Measurements from ENCODE around the gene TSNAXIP1. TPM values are rescaled to one million over a fixed set of nuclear protein-coding genes. Genes with fewer than 3 reads are reported as not detected.

The TSNAXIP1 gene
- total and polyA plus RNA-seq, 4 experiments from 2014 or later = 0.44 to 0.64 TPM; not detected in 2

- peaks cover 34 to 58% (median 46%) of the 10 kb centered on the region in 4 donors for H3K4me1 Mint-ChIP-seq
- no peaks in the 10 kb centered on the region for H3K27me3 ChIP-seq (ENCODE audit: insufficient read depth, low read length)
- no peaks in the 10 kb centered on the region for H3K9me3 ChIP-seq (ENCODE audit: control insufficient read depth in 1 of 2, low read length in 2 of 2)
- peak; percentile 95 to 98 (median 96) for DNase-seq
- H3K4me3 ChIP-seq (ENCODE audit: low read length in 2 of 2) = peak within 1 kb of the TSS; percentile 86 to 90
- ChIA-PET CTCF (ENCODE audit: partially characterized antibody) (interaction anchor here (1.1 to 3.3 kb wide), 7 partner anchors 9 to 366 kb away, joined by 3 to 14 read pairs (median 5); partner anchors contain the start of genes ATP6V0D1 and NRN1L), POLR2A (ENCODE audit: partially characterized antibody) (interaction anchor here (0.7 to 5.2 kb wide), 23 partner anchors 9 to 437 kb away, joined by 3 to 60 read pairs (median 4); partner anchors contain the start of genes ACD, DDX28, DUS2 and EDC4)
- H3K36me3 ChIP-seq (ENCODE audit: insufficient read depth, low read length) = no peaks in the 10 kb centered on the region
- intact Hi-C loops (cut with micrococcal nuclease) = loop anchor here (1.0 kb wide), 6 partner anchors 13 to 238 kb away; partner anchors contain the start of genes ACD, PARD6A, PSKH1 and RANBP10
- H3K4me3 Mint-ChIP-seq = peak within 1 kb of the TSS; percentile 87 to 94 (median 89)
- peaks cover 48% of the 10 kb centered on the region for H3K4me1 ChIP-seq (ENCODE audit: insufficient read depth, low read length)
- H3K27me3 Mint-ChIP-seq = no peaks in the 10 kb centered on the region
- H3K9me3 Mint-ChIP-seq = peaks cover 0 to 2% (median 0%) of the 10 kb centered on the region in 8 donors
- peak within 1 kb of the TSS; percentile 80 for H3K27ac ChIP-seq (ENCODE audit: low read depth, low read length)
- H3K27ac Mint-ChIP-seq = peak within 1 kb of the TSS; percentile 87 to 98 (median 95)
- H3K36me3 Mint-ChIP-seq = peaks cover 0 to 17% of the 10 kb centered on the region in 2 donors
Measured at GRCh38 chr16:67846320-67847063, 39.8 kb downstream of the TSNAXIP1 start, which contains the start of gene NUTF2. TSS of gene NUTF2 (plus strand) at chr16:67846933. CDS start at chr16:67865131, 18,198 bp downstream.

- no peaks in the 10 kb centered on the region for H3K9me3 ChIP-seq (ENCODE audit: control insufficient read depth in 1 of 2, low read length in 2 of 2)
- POLR2A ChIA-PET (ENCODE audit: partially characterized antibody) = interaction anchor here (1.2 to 5.2 kb wide), 8 partner anchors 18 to 187 kb away, joined by 3 to 44 read pairs (median 6); partner anchors contain the start of genes ACD, EDC4, GFOD2 and PARD6A
- no peaks in the 10 kb centered on the region for H3K27me3 Mint-ChIP-seq
- no peaks in the 10 kb centered on the region for H3K36me3 ChIP-seq (ENCODE audit: insufficient read depth, low read length)
- DNase-seq = peak in 1 of 5 donors; percentile 55
- no peaks in the 10 kb centered on the region for H3K27me3 ChIP-seq (ENCODE audit: insufficient read depth, low read length)
- H3K4me3 Mint-ChIP-seq = peak within 1 kb of the TSS; percentile 87 to 94 (median 89)
- peak within 1 kb of the TSS; percentile 84 to 98 (median 92) for H3K27ac Mint-ChIP-seq
- CTCF ChIA-PET (ENCODE audit: partially characterized antibody) = interaction anchor here (1.1 to 2.1 kb wide), 6 partner anchors 9 to 366 kb away, joined by 3 to 8 read pairs (median 5); partner anchors contain the start of genes ATP6V0D1 and NRN1L
- H3K9me3 Mint-ChIP-seq = peaks cover 0 to 2% (median 0%) of the 10 kb centered on the region in 8 donors
- peak within 1 kb of the TSS; percentile 80 for H3K27ac ChIP-seq (ENCODE audit: low read depth, low read length)
- intact Hi-C loops (cut with micrococcal nuclease) = no loop called here
- H3K36me3 Mint-ChIP-seq = peaks cover 0 to 15% of the 10 kb centered on the region in 2 donors
- peaks cover 31 to 53% (median 44%) of the 10 kb centered on the region in 4 donors for H3K4me1 Mint-ChIP-seq
- H3K4me3 ChIP-seq (ENCODE audit: low read length in 2 of 2) = peak within 1 kb of the TSS; percentile 86 to 90
- peaks cover 46% of the 10 kb centered on the region for H3K4me1 ChIP-seq (ENCODE audit: insufficient read depth, low read length)
Measured at GRCh38 chr16:67847064-67847861, 40.6 kb downstream of the TSNAXIP1 start, which contains the start of gene CENPT. TSS of gene CENPT (minus strand) at chr16:67847693. CDS start at chr16:67833859, 13,834 bp downstream.

- POLR2A ChIA-PET (ENCODE audit: partially characterized antibody) = interaction anchor here (0.7 to 1.5 kb wide), 4 partner anchors 14 to 188 kb away, joined by 3 to 6 read pairs (median 3); partner anchors contain the start of gene ACD
- Mint-ChIP-seq H3K27ac (peak overlapping the region in 6 of 7 donors; percentile 70 to 92 (median 84)), H3K4me1 (peaks cover 31 to 48% (median 40%) of the 10 kb centered on the region in 4 donors), H3K9me3 (peaks cover 0 to 1% (median 0%) of the 10 kb centered on the region in 8 donors), H3K4me3 (peak overlapping the region; percentile 83 to 91 (median 87)), H3K36me3 (peaks cover 0 to 8% of the 10 kb centered on the region in 2 donors), H3K27me3 (no peaks in the 10 kb centered on the region)
- H3K4me3 ChIP-seq (ENCODE audit: low read length in 2 of 2) = no peak overlapping the region
- H3K4me1 ChIP-seq (ENCODE audit: insufficient read depth, low read length) = peaks cover 46% of the 10 kb centered on the region
- no peaks in the 10 kb centered on the region for H3K36me3 ChIP-seq (ENCODE audit: insufficient read depth, low read length)
- H3K9me3 ChIP-seq (ENCODE audit: control insufficient read depth in 1 of 2, low read length in 2 of 2) = no peaks in the 10 kb centered on the region
- CTCF ChIA-PET (ENCODE audit: partially characterized antibody) = interaction anchor here (0.6 to 1.6 kb wide), 3 partner anchors 32 to 327 kb away, joined by 3 to 5 read pairs (median 3); no protein-coding TSS in a partner anchor
- H3K27ac ChIP-seq (ENCODE audit: low read depth, low read length) = peak overlapping the region; percentile 80
- DNase-seq = no peak
- H3K27me3 ChIP-seq (ENCODE audit: insufficient read depth, low read length) = no peaks in the 10 kb centered on the region
- intact Hi-C loops (cut with micrococcal nuclease) = no loop called here
Measured at GRCh38 chr16:67848118-67848517, 41.4 kb downstream of the TSNAXIP1 start.

- no peak overlapping the region for H3K27ac Mint-ChIP-seq
- Histone ChIP-seq H3K4me3 (ENCODE audit: low read length in 2 of 2) (no peak overlapping the region), H3K36me3 (ENCODE audit: insufficient read depth, low read length) (no peaks in the 10 kb centered on the region), H3K9me3 (ENCODE audit: control insufficient read depth in 1 of 2, low read length in 2 of 2) (no peaks in the 10 kb centered on the region), H3K27ac (ENCODE audit: low read depth, low read length) (no peak overlapping the region), H3K27me3 (ENCODE audit: insufficient read depth, low read length) (no peaks in the 10 kb centered on the region), H3K4me1 (ENCODE audit: insufficient read depth, low read length) (peaks cover 22% of the 10 kb centered on the region)
- intact Hi-C loops (cut with micrococcal nuclease) = no loop called here
- CTCF ChIA-PET (ENCODE audit: partially characterized antibody) = no interaction called here
- POLR2A ChIA-PET (ENCODE audit: partially characterized antibody) = no interaction called here
- peaks cover 21 to 39% (median 35%) of the 10 kb centered on the region in 4 donors for H3K4me1 Mint-ChIP-seq
- no peak for DNase-seq
- peaks cover 0 to 7% of the 10 kb centered on the region in 2 donors for H3K36me3 Mint-ChIP-seq
- H3K9me3 Mint-ChIP-seq = no peaks in the 10 kb centered on the region
- no peak overlapping the region for H3K4me3 Mint-ChIP-seq
- H3K27me3 Mint-ChIP-seq = no peaks in the 10 kb centered on the region
Measured at GRCh38 chr16:67853670-67854069, 47.0 kb downstream of the TSNAXIP1 start.

- H3K36me3 Mint-ChIP-seq = peaks cover 0 to 8% of the 10 kb centered on the region in 2 donors
- H3K27me3 Mint-ChIP-seq = no peaks in the 10 kb centered on the region
- ChIA-PET POLR2A (ENCODE audit: partially characterized antibody) (interaction anchor here (0.6 to 1.4 kb wide), 2 partner anchors 10 to 13 kb away, joined by 3 to 5 read pairs; no protein-coding TSS in a partner anchor), CTCF (ENCODE audit: partially characterized antibody) (interaction anchor here (0.5 to 3.9 kb wide), 5 partner anchors 9 to 44 kb away, joined by 3 to 17 read pairs (median 3); partner anchors contain the start of gene NUTF2)
- Histone ChIP-seq H3K4me3 (ENCODE audit: low read length in 2 of 2) (no peak overlapping the region), H3K27ac (ENCODE audit: low read depth, low read length) (no peak overlapping the region), H3K36me3 (ENCODE audit: insufficient read depth, low read length) (peaks cover 4% of the 10 kb centered on the region), H3K9me3 (ENCODE audit: control insufficient read depth in 1 of 2, low read length in 2 of 2) (no peaks in the 10 kb centered on the region), H3K4me1 (ENCODE audit: insufficient read depth, low read length) (peaks cover 24% of the 10 kb centered on the region), H3K27me3 (ENCODE audit: insufficient read depth, low read length) (no peaks in the 10 kb centered on the region)
- H3K4me1 Mint-ChIP-seq = peaks cover 20 to 41% (median 31%) of the 10 kb centered on the region in 4 donors
- H3K9me3 Mint-ChIP-seq = no peaks in the 10 kb centered on the region
- intact Hi-C loops (cut with micrococcal nuclease) = no loop called here
- peak overlapping the region in 3 of 7 donors; percentile 10 to 50 (median 19) for H3K27ac Mint-ChIP-seq
- no peak overlapping the region for H3K4me3 Mint-ChIP-seq
- no peak for DNase-seq
Measured at GRCh38 chr16:67855789-67856188, 49.1 kb downstream of the TSNAXIP1 start.

- Histone ChIP-seq H3K4me1 (ENCODE audit: insufficient read depth, low read length) (peaks cover 24% of the 10 kb centered on the region), H3K36me3 (ENCODE audit: insufficient read depth, low read length) (peaks cover 14% of the 10 kb centered on the region), H3K9me3 (ENCODE audit: control insufficient read depth in 1 of 2, low read length in 2 of 2) (no peaks in the 10 kb centered on the region), H3K4me3 (ENCODE audit: low read length in 2 of 2) (no peak overlapping the region), H3K27me3 (ENCODE audit: insufficient read depth, low read length) (no peaks in the 10 kb centered on the region), H3K27ac (ENCODE audit: low read depth, low read length) (peak overlapping the region; percentile 43)
- intact Hi-C loops (cut with micrococcal nuclease) = no loop called here
- Mint-ChIP-seq H3K36me3 (peaks cover 0 to 16% of the 10 kb centered on the region in 2 donors), H3K27ac (peak overlapping the region; percentile 35 to 95 (median 91)), H3K4me1 (peaks cover 24 to 51% (median 35%) of the 10 kb centered on the region in 4 donors), H3K9me3 (no peaks in the 10 kb centered on the region), H3K27me3 (no peaks in the 10 kb centered on the region), H3K4me3 (no peak overlapping the region)
- CTCF ChIA-PET (ENCODE audit: partially characterized antibody) = interaction anchor here (1.5 to 3.9 kb wide), 3 partner anchors 11 to 41 kb away, joined by 3 to 17 read pairs (median 3); partner anchors contain the start of gene NUTF2
- POLR2A ChIA-PET (ENCODE audit: partially characterized antibody) = interaction anchor here (0.9 kb wide), 1 partner anchor 27 kb away, joined by 3 read pairs; no protein-coding TSS in a partner anchor
- no peak for DNase-seq
Measured at GRCh38 chr16:67856927-67857546, 50.3 kb downstream of the TSNAXIP1 start.

Data from CD4-positive, alpha-beta memory T cell (primary cell).